Adipose tissue (tissue), 3 donors: ENCODE measurements around the gene HDAC5. TPM values are rescaled to one million over a fixed set of nuclear protein-coding genes. Genes with fewer than 3 reads are reported as not detected.
"Not testable (repeated sequence)": the region's sequence is repeated elsewhere in the genome, so short reads cannot be mapped to it uniquely, and the experiment has no call there.

ENCODE experiments used
- H3K27ac ChIP-seq: one replicate; pipeline ENCODE4 v1.5.1; 2013; ENCODE audit warnings: low read depth, low read length
- WGBS, 3 donors: extraction: QIAGEN DNeasy Blood & Tissue Kit; methylation state at CpG; one replicate each; pipeline ENCODE4 v1.1.7; 2013; 5-methylcytosine and 5-hydroxymethylcytosine counted together
- polyA plus RNA-seq, 3 donors: library from polyadenylated mRNA; stranded (reverse); fragments of 200-250 nt; gene quantifications; one replicate each; pipeline ENCODE4 v1.2.3, GENCODE V29; 2013
- donor health status: healthy with polysubstance abuse.
- donor health status: Bipolar disorder and iron deficiency.
- donor health status: healthy.

HDAC5 gene
- polyA plus RNA-seq, 3 donors = 19.3 to 37.6 (median 34.1) TPM

GRCh38 chr17:44137891-44138709, 14.7 kb upstream of the HDAC5 start:
- H3K27ac ChIP-seq = no peak overlapping the region
- WGBS, 3 donors = 9 to 13% (median 12%) methylated on average over 18 to 20 of the region's 20 CpGs

- 89 to 93% (median 89%) methylated on average over 8 to 9 of the region's 9 CpGs for WGBS, 3 donors
- no peak overlapping the region for H3K27ac ChIP-seq
Observed at GRCh38 chr17:44134752-44135568, 11.5 kb upstream of the HDAC5 start.

- 70 to 81% (median 78%) methylated on average over 4 of the region's 4 CpGs for WGBS, 3 donors
- H3K27ac ChIP-seq = no peak overlapping the region
Observed at GRCh38 chr17:44133918-44134476, 10.6 kb upstream of the HDAC5 start.

- H3K27ac ChIP-seq = no peak overlapping the region
Observed at GRCh38 chr17:44132275-44132821, 8.9 kb upstream of the HDAC5 start.

DNA sequence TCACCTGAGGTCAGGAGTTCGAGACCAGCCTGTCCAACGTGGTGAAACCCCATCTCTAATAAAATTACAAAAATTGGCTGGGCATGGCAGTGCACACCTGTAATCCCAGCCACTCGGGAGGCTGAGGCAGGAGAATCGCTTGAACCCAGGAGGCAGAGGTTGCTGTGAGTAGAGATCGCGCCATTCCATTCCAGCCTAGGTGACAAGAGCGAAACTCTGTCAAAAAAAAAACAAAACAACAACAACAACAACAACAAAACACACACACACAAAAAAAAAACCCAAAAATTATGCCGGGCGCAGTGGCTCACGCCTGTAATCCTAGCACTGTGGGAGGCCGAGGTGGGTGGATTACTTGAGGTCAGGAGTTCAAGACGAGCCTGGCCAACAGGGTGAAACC, 7.9 kb upstream of the HDAC5 start:
- 89 to 94% (median 94%) methylated on average over 12 of the region's 12 CpGs for WGBS, 3 donors
- not testable (repeated sequence) for H3K27ac ChIP-seq

DNA sequence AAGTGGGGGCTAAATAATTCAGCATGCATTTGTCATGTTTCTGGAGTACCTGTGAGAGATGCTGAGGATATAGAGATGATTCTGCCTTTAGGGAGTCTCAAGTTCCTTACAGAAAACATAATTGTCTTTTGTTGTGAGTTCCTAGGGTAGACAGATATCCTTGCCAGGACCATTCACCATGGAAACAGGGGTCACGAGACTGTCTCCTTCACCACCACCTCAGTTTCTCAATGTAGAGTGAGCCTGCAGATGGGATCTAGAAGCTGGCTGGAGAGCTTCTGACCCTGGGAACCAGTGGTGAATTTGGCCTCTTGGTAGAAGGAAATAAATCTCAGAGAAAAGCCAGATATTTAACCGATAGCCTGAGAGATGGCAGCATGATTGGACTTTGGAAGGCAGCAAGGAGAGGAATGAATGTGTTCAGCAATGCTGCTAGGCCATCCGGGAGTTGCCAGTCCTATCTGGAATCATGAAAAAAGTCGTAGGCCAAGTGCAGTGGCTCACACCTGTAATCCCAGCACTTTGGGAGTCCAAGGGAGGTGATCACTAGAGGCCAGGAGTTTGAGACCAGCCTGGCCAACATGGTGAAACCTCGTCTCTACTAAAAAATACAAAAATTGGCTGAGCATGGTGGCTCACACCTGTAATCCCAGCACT, 7.4 kb upstream of the HDAC5 start:
- 87 to 92% (median 87%) methylated on average over 5 of the region's 5 CpGs for WGBS, 3 donors
- no peak overlapping the region for H3K27ac ChIP-seq

GRCh38 chr17:44128383-44128782, 4.9 kb upstream of the HDAC5 start:
- WGBS, 3 donors = 88 to 95% (median 92%) methylated on average over 7 of the region's 7 CpGs
- no peak overlapping the region for H3K27ac ChIP-seq

DNA sequence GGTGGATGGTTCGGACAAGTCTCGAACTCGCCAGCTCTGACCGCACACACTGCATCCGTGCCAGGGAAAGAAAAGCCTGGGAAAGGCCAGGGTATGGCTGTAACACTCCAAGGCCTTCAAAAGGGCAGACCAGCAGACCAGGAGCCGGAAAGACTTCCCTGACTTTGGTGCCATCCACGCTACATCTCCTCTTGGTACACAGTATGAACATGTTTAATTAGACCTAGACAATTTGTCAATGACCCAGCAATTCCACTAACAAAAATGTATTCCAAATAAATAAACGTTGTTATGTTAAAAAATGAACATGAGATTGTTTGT, 637 bp upstream of the HDAC5 start:
- 1 to 4% (median 2%) methylated on average over 8 of the region's 8 CpGs for WGBS, 3 donors
- no peak overlapping the region for H3K27ac ChIP-seq

GRCh38 chr17:44122816-44123355, 555 bp downstream of the HDAC5 start:
- WGBS, 3 donors = 1 to 2% (median 1%) methylated on average over 22 to 32 of the region's 32 CpGs
- no peak overlapping the region for H3K27ac ChIP-seq

DNA sequence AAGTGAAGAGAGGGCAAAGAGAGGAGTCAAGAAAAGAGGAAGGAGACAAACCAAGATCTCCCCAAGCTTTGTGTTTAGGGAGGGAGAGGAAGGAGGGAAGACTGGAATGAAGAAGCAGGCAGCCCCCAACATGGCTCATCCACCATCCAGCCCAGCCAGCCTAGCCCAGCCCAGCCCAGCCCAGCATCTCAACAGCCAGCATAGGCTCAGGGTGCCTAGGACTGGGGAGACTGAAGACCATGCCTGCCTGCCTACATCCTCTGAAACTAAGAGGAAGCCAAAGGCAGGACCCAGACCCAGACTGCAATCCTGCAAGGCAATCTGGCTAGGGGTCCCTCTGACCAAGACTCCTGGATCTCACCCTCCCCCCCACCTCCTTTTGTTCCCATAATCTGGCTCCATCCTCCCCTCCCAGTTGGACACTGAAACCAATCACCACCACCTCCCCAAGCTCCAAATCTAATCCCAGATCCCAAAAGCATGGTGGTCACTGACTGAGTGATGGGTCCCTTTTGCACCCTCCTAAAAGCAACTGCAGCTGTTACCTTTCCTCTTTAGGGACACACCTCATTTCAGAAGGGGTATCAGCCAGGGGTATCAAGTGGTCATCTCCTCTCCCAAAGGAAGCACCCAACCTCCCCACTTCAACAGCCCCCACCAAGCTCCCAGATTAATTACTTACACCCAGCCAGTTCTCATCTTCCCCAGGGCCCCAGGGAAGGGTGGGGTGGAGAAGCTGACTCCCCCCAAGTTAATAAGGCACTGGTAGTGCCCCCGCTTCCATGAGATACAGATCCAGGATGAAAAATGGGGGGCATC, 1.2 kb downstream of the HDAC5 start:
- WGBS, 3 donors = 33 to 49% (median 37%) methylated on average over 1 of the region's 1 CpG

DNA sequence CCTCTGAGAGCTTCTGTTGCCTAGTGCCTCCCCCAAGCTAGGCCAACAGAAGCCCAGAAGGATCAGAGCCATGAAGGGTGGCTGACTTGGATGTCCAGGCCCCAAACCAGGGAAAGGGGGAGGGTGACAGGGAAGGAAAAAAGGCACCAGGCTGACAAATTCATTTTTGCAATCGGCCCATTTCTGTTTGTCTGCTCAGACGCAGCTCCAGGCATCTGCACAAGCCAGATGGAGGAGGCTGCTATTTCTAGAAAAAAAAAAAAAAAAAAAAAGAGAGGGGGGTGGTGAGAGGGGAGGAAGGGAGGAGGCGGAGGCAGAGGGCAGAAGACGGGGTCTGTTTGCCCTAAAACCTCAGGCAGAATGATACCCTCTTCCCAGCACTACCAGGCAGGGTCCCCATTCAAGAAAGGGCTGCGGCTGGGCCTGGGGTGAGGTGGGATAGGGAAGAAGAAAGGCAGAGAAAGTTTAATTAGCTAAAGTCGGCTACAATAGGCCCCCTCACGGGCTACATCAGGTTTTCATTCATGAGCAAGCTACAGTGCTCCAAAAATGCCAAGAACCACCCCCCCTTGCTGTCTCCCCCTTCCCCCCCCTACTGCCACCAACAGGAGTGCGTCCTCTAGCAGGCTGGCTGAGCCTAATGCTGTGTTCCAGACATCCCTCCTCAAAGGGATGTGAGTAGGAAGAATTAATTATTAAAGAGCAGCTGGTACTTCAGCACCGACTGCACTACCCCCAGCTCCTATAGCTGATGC, 2.4 kb downstream of the HDAC5 start:
- 54 to 69% (median 63%) methylated on average over 9 of the region's 9 CpGs for WGBS, 3 donors
- no peak overlapping the region for H3K27ac ChIP-seq

More for the DNA sequence above, 1.2 kb downstream of the HDAC5 start:
- no peak overlapping the region for H3K27ac ChIP-seq

GRCh38 chr17:44120281-44120680, 3.2 kb downstream of the HDAC5 start:
- 91 to 94% (median 93%) methylated on average over 11 of the region's 11 CpGs for WGBS, 3 donors
- not testable (repeated sequence) for H3K27ac ChIP-seq

- 95 to 97% (median 95%) methylated on average over 2 of the region's 2 CpGs for WGBS, 3 donors
Observed at GRCh38 chr17:44119798-44120197, 3.6 kb downstream of the HDAC5 start.

DNA sequence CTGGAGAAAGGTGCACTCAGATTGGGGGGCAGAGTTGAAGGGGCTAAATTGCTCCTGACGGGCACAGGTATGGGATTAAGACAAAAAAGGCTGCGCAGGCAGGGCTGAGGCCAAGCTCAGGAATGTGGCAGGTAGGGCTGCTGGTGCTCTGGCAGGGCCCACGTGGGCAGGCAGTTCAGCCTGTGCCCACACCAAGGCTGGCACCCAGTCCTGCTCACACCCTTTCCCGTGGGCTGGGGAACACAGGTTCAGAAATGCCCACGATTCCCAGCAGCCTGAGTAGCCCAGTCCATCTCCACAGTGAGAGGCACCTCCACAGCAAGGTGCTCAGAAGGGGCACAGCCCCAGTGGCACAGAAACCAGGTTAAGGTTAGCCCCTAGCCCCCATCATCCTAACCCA, 4.4 kb downstream of the HDAC5 start:
- WGBS, 3 donors = 65 to 79% (median 68%) methylated on average over 5 of the region's 5 CpGs
- no peak overlapping the region for H3K27ac ChIP-seq

More at GRCh38 chr17:44119798-44120197, 3.6 kb downstream of the HDAC5 start:
- H3K27ac ChIP-seq = no peak overlapping the region

GRCh38 chr17:44118427-44119050, 4.9 kb downstream of the HDAC5 start:
- no peak overlapping the region for H3K27ac ChIP-seq
- WGBS, 3 donors = 72 to 77% (median 76%) methylated on average over 10 of the region's 10 CpGs

DNA sequence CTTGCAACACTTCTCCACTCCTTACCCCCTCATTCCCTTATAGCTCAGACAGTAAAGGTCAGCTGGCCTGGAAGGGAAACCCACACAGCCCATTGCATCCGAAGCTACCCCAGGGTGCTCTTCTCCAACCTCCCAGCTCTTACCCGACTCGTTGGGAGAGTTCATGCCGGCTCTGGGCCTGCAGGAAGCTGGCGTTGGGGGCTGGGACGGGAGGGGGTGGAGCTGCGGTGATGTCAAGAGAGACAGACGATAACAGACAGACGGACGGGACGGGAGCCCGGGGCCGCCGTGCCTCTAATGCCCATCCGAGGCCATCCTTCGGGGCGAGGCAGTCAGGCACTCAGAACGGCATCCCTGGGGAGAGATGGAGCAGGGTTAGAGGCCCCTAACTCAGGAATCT, 6.1 kb downstream of the HDAC5 start:
- H3K27ac ChIP-seq = no peak overlapping the region
- 81 to 87% (median 83%) methylated on average over 18 of the region's 18 CpGs for WGBS, 3 donors
